Femur (tissue), 1 donor: Measurements from ENCODE around the gene BLCAP.
"Not testable (repeated sequence)": the region's sequence is repeated elsewhere in the genome, so short reads cannot be mapped to it uniquely, and the experiment has no call there.

Experiments used
- DNase-seq: peaks from one replicate; pipeline ENCODE4 v3.0.0-alpha.2; 2017

The BLCAP gene

GRCh38 chr20:37513779-37514359 lies 13.8 kb downstream of the BLCAP start:
- DNase-seq: no peak

- no peak for DNase-seq
Observed at GRCh38 chr20:37511610-37512275, 15.9 kb downstream of the BLCAP start.

GRCh38 chr20:37510226-37510625 lies 17.4 kb downstream of the BLCAP start:
- no peak for DNase-seq

GRCh38 chr20:37506152-37506725 lies 21.4 kb downstream of the BLCAP start:
- no peak for DNase-seq

DNA sequence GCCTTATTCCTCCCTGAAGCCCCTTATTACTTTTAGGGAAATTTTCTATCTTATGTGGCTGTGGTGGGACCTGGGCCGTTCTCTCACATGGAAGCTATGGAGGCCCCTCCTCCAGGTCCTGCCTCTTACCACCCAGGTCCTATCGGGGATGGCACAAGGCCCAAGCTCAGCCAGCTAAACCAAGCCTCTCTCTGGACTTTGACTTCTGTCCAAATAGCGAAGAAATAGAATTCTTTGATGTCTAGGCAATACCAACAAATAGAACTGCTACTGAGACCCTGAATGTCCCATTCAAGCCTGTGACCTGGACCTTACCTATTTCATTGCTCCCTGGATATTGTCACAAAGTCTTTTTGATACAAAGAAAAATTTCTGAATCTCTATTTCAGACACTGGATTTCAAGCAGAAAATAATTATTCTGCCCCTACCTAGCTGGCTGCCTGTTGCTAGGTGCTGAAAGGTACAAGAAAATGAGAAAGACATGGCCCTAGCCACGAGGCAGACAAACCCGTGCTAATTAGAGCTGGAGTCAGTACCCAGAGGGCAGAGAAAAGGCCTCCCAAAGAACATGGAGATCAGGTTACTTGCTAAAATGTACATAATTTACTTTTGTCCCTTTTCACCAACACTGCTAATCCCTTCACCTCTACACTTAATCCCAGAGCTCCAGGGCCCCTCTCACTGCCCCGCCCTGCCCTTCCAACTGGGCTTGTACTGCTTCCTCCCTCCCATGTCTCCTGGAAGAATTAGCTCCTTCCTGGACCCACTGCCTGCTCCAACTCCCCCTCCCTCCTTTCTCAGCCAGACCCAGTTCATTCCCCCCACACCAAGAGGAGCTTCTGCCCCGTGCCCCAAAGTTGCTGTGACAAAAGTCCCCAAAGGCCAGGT lies 22.2 kb downstream of the BLCAP start:
- no peak for DNase-seq

GRCh38 chr20:37504404-37505096 lies 23.1 kb downstream of the BLCAP start:
- no peak for DNase-seq

DNA sequence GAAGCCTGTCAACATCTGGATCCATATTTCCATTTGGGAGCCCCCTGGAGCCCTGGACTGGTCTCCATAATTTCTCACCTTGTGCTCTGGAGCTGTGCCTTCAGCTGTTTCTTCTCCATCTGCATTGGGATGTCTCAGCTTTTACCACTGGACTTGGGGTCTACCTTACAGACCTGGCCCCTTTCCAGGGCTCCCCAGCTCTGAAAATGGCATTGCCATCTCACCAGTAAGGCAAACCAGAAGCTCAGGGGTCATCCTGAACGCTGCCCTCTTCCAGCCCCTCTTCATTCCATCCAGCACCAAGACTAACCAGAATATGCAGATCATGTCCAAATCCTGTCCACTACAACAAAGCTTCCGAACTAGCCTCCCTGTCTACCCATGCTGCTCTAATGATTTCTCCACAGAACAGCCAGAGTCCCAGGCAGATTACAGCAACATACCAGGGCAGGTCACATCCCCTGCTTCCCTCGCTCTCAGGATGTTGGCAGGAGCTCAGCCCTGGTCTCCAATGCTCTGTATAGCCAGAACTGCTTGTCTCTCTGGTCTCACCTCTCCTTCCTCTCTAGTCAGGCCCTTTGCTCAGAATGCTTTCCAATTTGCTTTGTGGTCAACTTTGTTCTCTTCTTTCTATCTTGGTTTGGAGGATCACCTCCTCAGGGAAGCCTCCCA lies 24.3 kb downstream of the BLCAP start:
- DNase-seq: no peak

- no peak for DNase-seq
Observed at GRCh38 chr20:37502654-37503053, 25.0 kb downstream of the BLCAP start.

DNA sequence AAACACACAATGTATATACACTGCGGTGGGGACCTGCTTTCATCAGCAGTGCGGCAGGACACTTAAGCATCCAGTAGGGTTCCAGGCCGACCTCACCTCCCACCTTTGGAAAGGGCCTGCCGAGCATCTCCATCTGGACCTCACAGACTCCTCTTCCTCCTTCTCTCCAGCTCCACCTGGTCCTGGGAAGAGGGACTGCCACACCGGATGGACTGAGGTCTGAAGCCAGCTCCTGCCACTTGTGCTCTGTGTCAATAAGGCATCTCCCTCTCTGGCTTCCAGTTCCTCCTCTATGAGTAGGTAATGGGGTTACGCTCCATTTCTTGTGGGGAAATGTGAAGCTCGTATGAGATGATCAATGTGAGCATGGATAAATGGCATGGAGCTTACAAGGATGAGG lies 25.7 kb downstream of the BLCAP start:
- DNase-seq: no peak

- no peak for DNase-seq
Observed at GRCh38 chr20:37500311-37500710, 27.4 kb downstream of the BLCAP start.

DNA sequence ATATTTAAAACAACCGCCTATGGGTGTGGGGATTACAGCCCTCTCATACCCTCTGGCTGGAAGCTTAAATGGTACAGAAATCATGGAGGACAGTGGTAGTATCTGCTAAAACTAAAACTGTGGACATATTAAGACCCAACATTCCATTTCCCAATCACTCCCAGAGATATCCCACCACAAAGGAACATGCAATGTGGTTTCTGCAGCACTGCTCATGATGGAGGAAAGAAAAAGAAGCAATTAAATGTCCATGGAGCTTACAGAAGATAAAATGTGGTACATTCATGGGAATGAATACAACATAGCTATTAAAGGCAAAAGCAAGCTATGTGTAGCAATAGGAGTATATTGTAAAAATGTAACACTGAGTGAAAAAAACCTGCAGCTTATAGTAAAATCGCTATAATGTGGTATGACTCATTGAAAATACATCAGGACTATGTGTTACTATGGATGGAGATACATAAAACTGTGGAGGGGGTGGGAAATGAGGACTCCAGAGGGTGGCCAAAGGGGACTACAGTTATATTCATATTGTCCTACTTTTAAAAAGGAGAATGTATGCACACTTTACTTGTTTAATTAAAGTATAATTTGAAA lies 29.5 kb downstream of the BLCAP start:
- DNase-seq: no peak

DNA sequence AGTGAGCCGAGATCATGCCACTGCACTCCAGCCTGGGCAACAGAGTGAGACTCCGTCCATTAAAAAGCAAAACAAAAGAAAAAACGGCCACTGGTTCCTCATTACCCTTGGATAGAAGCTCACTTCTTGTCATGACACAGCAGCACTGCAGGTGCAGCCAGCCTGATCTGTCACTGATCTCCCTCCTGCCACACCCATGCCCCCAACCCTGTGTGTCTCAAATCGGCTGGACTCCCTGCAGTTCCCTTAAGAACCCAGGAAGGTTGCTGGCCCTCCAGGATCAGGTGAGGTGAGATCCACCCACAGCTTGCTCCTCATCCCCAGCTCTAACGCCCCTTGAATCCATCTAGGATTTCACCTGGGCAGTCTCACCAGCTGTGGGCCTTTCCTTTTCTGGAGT lies 32.9 kb downstream of the BLCAP start:
- DNase-seq: no peak

DNA sequence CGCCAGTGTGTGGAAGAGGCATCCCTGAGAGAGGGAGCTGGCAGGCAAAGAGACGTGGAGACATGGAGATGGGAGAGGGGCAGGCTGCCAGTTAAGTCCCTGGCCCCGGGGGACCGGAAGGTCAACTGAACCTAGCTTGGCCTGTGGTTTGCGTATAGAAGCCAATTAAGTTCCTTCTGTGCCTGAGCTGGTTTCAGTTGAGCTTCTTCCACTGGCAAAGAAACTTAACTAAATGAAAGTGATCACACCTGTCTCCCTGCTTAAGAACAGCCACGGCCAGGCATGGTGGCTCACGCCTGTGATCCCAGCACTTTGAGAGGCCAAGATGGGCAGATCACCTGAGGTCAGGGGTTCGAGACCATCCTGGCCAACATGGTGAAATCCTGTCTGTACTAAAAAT lies 33.4 kb downstream of the BLCAP start:
- no peak for DNase-seq

- DNase-seq: no peak
Observed at GRCh38 chr20:37492945-37493344, 34.7 kb downstream of the BLCAP start.

- no peak for DNase-seq
Observed at GRCh38 chr20:37492096-37492625, 35.5 kb downstream of the BLCAP start.

DNA sequence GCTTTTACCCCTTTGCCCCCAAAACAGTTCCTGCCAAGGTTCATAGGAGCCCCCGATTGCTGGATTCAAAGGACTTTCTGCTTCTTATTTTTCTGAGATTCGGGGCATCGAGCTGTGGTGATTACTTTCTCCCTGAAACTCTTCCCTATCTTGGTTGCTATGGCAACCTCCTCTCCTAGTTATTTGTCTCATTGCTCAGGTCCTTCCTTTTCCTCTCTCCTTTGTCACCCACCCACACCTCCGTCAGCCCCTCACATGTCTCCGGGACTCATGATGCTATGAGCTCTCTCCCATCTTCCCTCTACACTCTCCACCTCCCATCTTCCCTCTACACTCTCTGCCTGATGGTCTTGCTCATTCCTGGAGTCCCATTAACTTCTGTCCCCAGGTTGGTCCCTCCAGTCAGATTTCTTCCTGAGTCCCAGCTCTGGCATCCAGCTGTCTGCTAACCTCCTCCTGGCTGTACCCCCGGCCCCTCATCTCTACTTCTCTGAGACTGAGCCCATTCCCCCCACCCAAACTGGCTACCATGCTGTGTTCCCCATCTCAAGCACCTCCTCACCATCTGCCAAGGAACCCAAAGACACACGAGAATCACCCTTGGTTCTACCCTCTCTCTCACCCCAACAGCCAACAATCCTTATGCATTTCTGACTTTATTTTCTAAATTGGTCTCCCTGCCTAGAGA lies 36.9 kb downstream of the BLCAP start:
- no peak for DNase-seq

GRCh38 chr20:37486209-37486608 lies 41.5 kb downstream of the BLCAP start:
- not testable (repeated sequence) for DNase-seq

GRCh38 chr20:37484331-37484730 lies 43.3 kb downstream of the BLCAP start:
- DNase-seq: no peak

DNA sequence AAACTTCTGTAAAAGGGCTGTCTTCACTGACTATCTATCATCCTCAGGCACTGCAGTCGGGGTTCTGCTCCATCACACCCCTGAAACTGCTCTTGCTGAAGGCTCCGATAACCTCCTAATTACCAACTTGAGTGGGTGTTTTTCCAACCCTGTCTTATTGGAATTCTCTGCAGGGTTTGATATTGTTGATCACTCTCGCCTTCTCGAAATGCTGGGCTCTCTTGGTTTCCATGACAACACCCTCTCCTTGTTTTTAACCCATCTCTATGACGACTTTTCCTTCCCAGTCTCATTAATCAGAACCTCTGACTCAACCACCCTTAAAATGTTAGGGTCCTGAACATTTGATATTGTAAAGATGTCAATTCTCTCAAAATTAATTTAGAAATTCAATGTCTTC lies 46.1 kb downstream of the BLCAP start:
- DNase-seq: no peak

GRCh38 chr20:37480919-37481318 lies 46.8 kb downstream of the BLCAP start:
- DNase-seq: no peak
